SK-N-MC (cell line): ENCODE results near the gene JDP2.

Experiments
- DNase-seq: peaks from one replicate; pipeline ENCODE4 v3.0.0-alpha.2; 2011; ENCODE audit warnings: low read depth, low spot score
- H3K27ac ChIP-seq: fragments of 200-600 bp; sonication (generic); 2 replicates; pipeline ENCODE4 v1.5.1; 2016; ENCODE audit warnings: mixed run types
- H3K36me3 ChIP-seq: fragments of 200-600 bp; sonication (generic); 2 replicates; pipeline ENCODE4 v1.6.1; 2017; ENCODE audit warnings: antibody characterized with exemption, low read length, mixed read lengths; ENCODE audit not compliant: insufficient read depth
- H3K4me3 ChIP-seq: fragments of 200-600 bp; sonication (generic); 2 replicates; pipeline ENCODE4 v1.5.1; 2016
- H3K9ac ChIP-seq: fragments of 200-600 bp; sonication (generic); 2 replicates; pipeline ENCODE4 v1.8.0; 2017; ENCODE audit warnings: mixed run types, mixed read lengths; ENCODE audit not compliant: insufficient read length
- H3K9me3 ChIP-seq: fragments of 200-600 bp; sonication (generic); 2 replicates; pipeline ENCODE4 v1.6.1; 2017; ENCODE audit warnings: low read depth, mild to moderate bottlenecking, antibody characterized with exemption, low read length, moderate library complexity, mixed read lengths
- EZH2 ChIP-seq: fragments of 200-600 bp; sonication (generic); IDR thresholded peaks from one replicate; pipeline ENCODE4 v1.6.1; 2017; ENCODE audit warnings: antibody characterized with exemption
- FOXP2 ChIP-seq: optimal IDR thresholded peaks from 2 replicates; pipeline ENCODE3; 2011; ENCODE audit warnings: mild to moderate bottlenecking, moderate library complexity; ENCODE audit not compliant: insufficient read depth; ENCODE audit errors: extremely low read length, control extremely low read depth
- POLR2AphosphoS5 ChIP-seq: IDR thresholded peaks from 2 replicates; pipeline ENCODE4 v1.6.1; 2012; ENCODE audit warnings: mild to moderate bottlenecking, low read depth, low read length, borderline replicate concordance

Gene JDP2

GRCh38 chr14:75460394-75460793 lies 32.6 kb downstream of the JDP2 start:
- no peak for TF ChIP-seq POLR2AphosphoS5
- TF ChIP-seq FOXP2 = no peak
- no peak for TF ChIP-seq EZH2
- Histone ChIP-seq H3K27ac (no peak overlapping the region), H3K36me3 (peaks cover 60% of the 10 kb centered on the region; the same call in 1 of the 2 replicates), H3K9ac (no peak overlapping the region), H3K4me3 (no peak overlapping the region), H3K9me3 (no peaks in the 10 kb centered on the region)
- no peak for DNase-seq

GRCh38 chr14:75461303-75461702 lies 33.5 kb downstream of the JDP2 start:
- Histone ChIP-seq H3K9me3 (no peaks in the 10 kb centered on the region), H3K27ac (no peak overlapping the region), H3K9ac (no peak overlapping the region), H3K36me3 (peaks cover 52% of the 10 kb centered on the region; the same call in 1 of the 2 replicates), H3K4me3 (no peak overlapping the region)
- no peak for DNase-seq
- TF ChIP-seq EZH2 (no peak), FOXP2 (no peak), POLR2AphosphoS5 (no peak)

- peaks cover 51% of the 10 kb centered on the region; the same call in 1 of the 2 replicates for H3K36me3 ChIP-seq
- H3K9me3 ChIP-seq = no peaks in the 10 kb centered on the region
- H3K27ac ChIP-seq = no peak overlapping the region
These were observed 34.0 kb downstream of the JDP2 start for GRCh38 chr14:75461755-75462349.

DNA sequence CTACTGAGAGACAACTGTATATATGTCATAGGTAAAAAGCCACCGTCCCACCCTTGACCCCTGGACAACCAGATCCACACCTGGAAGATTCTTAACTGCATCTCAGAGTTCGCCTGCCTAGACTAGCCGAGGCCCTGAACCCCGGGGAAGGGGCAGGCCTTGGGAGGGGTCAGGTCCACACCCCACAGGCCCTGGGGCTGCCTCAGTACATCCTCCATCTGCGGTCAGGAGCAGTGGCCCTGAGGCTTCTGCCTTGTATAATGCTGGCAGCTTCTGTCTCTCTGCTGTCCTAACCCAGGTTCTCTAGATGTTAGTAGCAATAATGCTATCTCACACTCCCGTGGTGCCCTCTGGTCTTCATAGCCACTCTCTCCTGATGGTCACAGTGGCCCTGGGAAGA lies 36.8 kb downstream of the JDP2 start:
- Histone ChIP-seq H3K9ac (no peak overlapping the region), H3K9me3 (no peaks in the 10 kb centered on the region), H3K4me3 (no peak overlapping the region), H3K27ac (no peak overlapping the region), H3K36me3 (peaks cover 64% of the 10 kb centered on the region; the same call in 1 of the 2 replicates)
- TF ChIP-seq FOXP2 (no peak), EZH2 (no peak), POLR2AphosphoS5 (no peak)
- no peak for DNase-seq

More at GRCh38 chr14:75461755-75462349, 34.0 kb downstream of the JDP2 start:
- no peak for DNase-seq
- no peak overlapping the region for H3K4me3 ChIP-seq
- H3K9ac ChIP-seq = no peak overlapping the region
- TF ChIP-seq POLR2AphosphoS5 (no peak), EZH2 (no peak), FOXP2 (no peak)

GRCh38 chr14:75467763-75468162 lies 39.9 kb downstream of the JDP2 start:
- no peak overlapping the region for H3K4me3 ChIP-seq
- no peak overlapping the region for H3K9ac ChIP-seq
- no peak overlapping the region for H3K27ac ChIP-seq
- DNase-seq = no peak
- H3K36me3 ChIP-seq = peaks cover 63% of the 10 kb centered on the region; the same call in 1 of the 2 replicates
- TF ChIP-seq EZH2 (no peak), FOXP2 (no peak), POLR2AphosphoS5 (no peak)
- H3K9me3 ChIP-seq = no peaks in the 10 kb centered on the region

GRCh38 chr14:75469164-75469563 lies 41.3 kb downstream of the JDP2 start:
- TF ChIP-seq EZH2 (no peak), FOXP2 (no peak), POLR2AphosphoS5 (no peak)
- Histone ChIP-seq H3K9ac (no peak overlapping the region), H3K9me3 (no peaks in the 10 kb centered on the region), H3K4me3 (no peak overlapping the region), H3K36me3 (peaks cover 51% of the 10 kb centered on the region; the same call in 1 of the 2 replicates), H3K27ac (no peak overlapping the region)
- DNase-seq = no peak

GRCh38 chr14:75469606-75470237 lies 41.9 kb downstream of the JDP2 start:
- H3K9ac ChIP-seq = no peak overlapping the region
- peaks cover 46% of the 10 kb centered on the region; the same call in 1 of the 2 replicates for H3K36me3 ChIP-seq
- TF ChIP-seq FOXP2 (no peak), POLR2AphosphoS5 (no peak), EZH2 (no peak)
- no peak overlapping the region for H3K4me3 ChIP-seq
- DNase-seq = no peak
- no peak overlapping the region for H3K27ac ChIP-seq
- H3K9me3 ChIP-seq = no peaks in the 10 kb centered on the region

- TF ChIP-seq FOXP2 = no peak
- Histone ChIP-seq H3K9me3 (no peaks in the 10 kb centered on the region), H3K27ac (no peak overlapping the region), H3K4me3 (no peak overlapping the region), H3K36me3 (peaks cover 44% of the 10 kb centered on the region; the same call in 1 of the 2 replicates), H3K9ac (no peak overlapping the region)
- no peak for DNase-seq
These were observed 42.5 kb downstream of the JDP2 start for GRCh38 chr14:75470238-75470797.
